BE2C (cell line): ENCODE data around the gene NUP160.
"Not testable (repeated sequence)": the region's sequence is repeated elsewhere in the genome, so short reads cannot be mapped to it uniquely, and the experiment has no call there.

Experiments used
- DNase-seq: peaks from one replicate; pipeline ENCODE4 v3.0.0-alpha.2; 2020
- H3K27me3 ChIP-seq: fragments of 250-450 bp; sonication (Bioruptor Pico); 2 replicates; pipeline ENCODE4 v1.5.1; 2020; ENCODE audit warnings: mild to moderate bottlenecking
- H3K36me3 ChIP-seq: fragments of 250-450 bp; sonication (Bioruptor Pico); 2 replicates; pipeline ENCODE4 v1.5.1; 2020; ENCODE audit warnings: mild to moderate bottlenecking
- H3K4me1 ChIP-seq: fragments of 250-450 bp; sonication (Bioruptor Pico); 2 replicates; pipeline ENCODE4 v1.5.1; 2020
- H3K4me3 ChIP-seq: 2 replicates; pipeline ENCODE4 v1.5.1; 2011; ENCODE audit warnings: low read depth, low read length
- H3K9me3 ChIP-seq: fragments of 250-450 bp; sonication (Bioruptor Pico); 2 replicates; pipeline ENCODE4 v1.5.1; 2020
- CTCF ChIP-seq: IDR thresholded peaks from 2 replicates; pipeline ENCODE4 v1.5.1; 2012; ENCODE audit warnings: mild to moderate bottlenecking, low read depth, low read length

Gene NUP160

GRCh38 chr11:47870404-47870803 is 22.3 kb upstream of the NUP160 start:
- no peaks in the 10 kb centered on the region for H3K4me1 ChIP-seq
- no peaks in the 10 kb centered on the region for H3K9me3 ChIP-seq
- no peaks in the 10 kb centered on the region for H3K36me3 ChIP-seq
- TF ChIP-seq CTCF: no peak
- no peak for DNase-seq
- H3K4me3 ChIP-seq: no peak overlapping the region
- H3K27me3 ChIP-seq: no peaks in the 10 kb centered on the region

- no peak overlapping the region for H3K4me3 ChIP-seq
- no peak for TF ChIP-seq CTCF
- no peaks in the 10 kb centered on the region for H3K9me3 ChIP-seq
- no peaks in the 10 kb centered on the region for H3K4me1 ChIP-seq
- no peaks in the 10 kb centered on the region for H3K27me3 ChIP-seq
- no peak for DNase-seq
- no peaks in the 10 kb centered on the region for H3K36me3 ChIP-seq
These were observed 21.6 kb upstream of the NUP160 start for GRCh38 chr11:47869544-47870393.

- Histone ChIP-seq H3K27me3 (no peaks in the 10 kb centered on the region), H3K4me3 (no peak overlapping the region), H3K36me3 (no peaks in the 10 kb centered on the region), H3K9me3 (no peaks in the 10 kb centered on the region), H3K4me1 (no peaks in the 10 kb centered on the region)
- no peak for DNase-seq
- TF ChIP-seq CTCF: no peak
These were observed 19.7 kb upstream of the NUP160 start for GRCh38 chr11:47867823-47868222.

GRCh38 chr11:47866892-47867291 is 18.7 kb upstream of the NUP160 start:
- H3K9me3 ChIP-seq, H3K27me3 ChIP-seq, H3K36me3 ChIP-seq: not testable (repeated sequence)

GRCh38 chr11:47864901-47865300 is 16.8 kb upstream of the NUP160 start:
- Histone ChIP-seq H3K4me1 (no peaks in the 10 kb centered on the region), H3K4me3 (no peak overlapping the region)

More at GRCh38 chr11:47866892-47867291, 18.7 kb upstream of the NUP160 start:
- not testable (repeated sequence) for H3K4me3 ChIP-seq, DNase-seq, H3K4me1 ChIP-seq

GRCh38 chr11:47863898-47864430 is 15.8 kb upstream of the NUP160 start:
- H3K4me1 ChIP-seq: no peaks in the 10 kb centered on the region
- DNase-seq: no peak
- TF ChIP-seq CTCF: no peak
- no peak overlapping the region for H3K4me3 ChIP-seq
- no peaks in the 10 kb centered on the region for H3K36me3 ChIP-seq
- no peaks in the 10 kb centered on the region for H3K27me3 ChIP-seq
- no peaks in the 10 kb centered on the region for H3K9me3 ChIP-seq

More at GRCh38 chr11:47864901-47865300, 16.8 kb upstream of the NUP160 start:
- DNase-seq: no peak
- Histone ChIP-seq H3K36me3 (no peaks in the 10 kb centered on the region), H3K9me3 (no peaks in the 10 kb centered on the region), H3K27me3 (no peaks in the 10 kb centered on the region)
- no peak for TF ChIP-seq CTCF
